Activated naive CD4-positive, alpha-beta T cell treated with anti-CD3 and anti-CD28 coated beads, Interleukin-2, amount 50 U/mL, for 24 hours (primary cell): ENCODE measurements around the gene ETHE1.

Experiments
- H3K27ac Mint-ChIP-seq: one replicate; pipeline ENCODE4 v1.8.0; 2021; ENCODE audit warnings: mild to moderate bottlenecking, mixed read lengths
- H3K27me3 Mint-ChIP-seq: one replicate; pipeline ENCODE4 v1.8.0; 2021; ENCODE audit warnings: mixed read lengths
- H3K36me3 Mint-ChIP-seq: one replicate; pipeline ENCODE4 v1.8.0; 2021; ENCODE audit warnings: mixed read lengths
- H3K4me1 Mint-ChIP-seq: one replicate; pipeline ENCODE4 v1.8.0; 2021; ENCODE audit warnings: mixed read lengths
- H3K4me3 Mint-ChIP-seq: one replicate; pipeline ENCODE4 v1.8.0; 2021; ENCODE audit warnings: mild to moderate bottlenecking, mixed read lengths
- H3K9me3 Mint-ChIP-seq: one replicate; pipeline ENCODE4 v1.8.0; 2021; ENCODE audit warnings: mixed read lengths

The ETHE1 gene

GRCh38 chr19:43511324-43511723 is 15.7 kb downstream of the ETHE1 start:
- Mint-ChIP-seq H3K4me1 (no peaks in the 10 kb centered on the region), H3K27me3 (no peaks in the 10 kb centered on the region), H3K9me3 (no peaks in the 10 kb centered on the region), H3K36me3 (peaks cover 3% of the 10 kb centered on the region), H3K4me3 (no peak overlapping the region), H3K27ac (no peak overlapping the region)

GRCh38 chr19:43510713-43511112 is 16.3 kb downstream of the ETHE1 start:
- Mint-ChIP-seq H3K27ac (no peak overlapping the region), H3K4me3 (no peak overlapping the region), H3K9me3 (no peaks in the 10 kb centered on the region), H3K36me3 (peaks cover 3% of the 10 kb centered on the region), H3K27me3 (no peaks in the 10 kb centered on the region), H3K4me1 (peaks cover 5% of the 10 kb centered on the region)

GRCh38 chr19:43507880-43508279 is 19.1 kb downstream of the ETHE1 start:
- Mint-ChIP-seq H3K36me3 (peaks cover 5% of the 10 kb centered on the region), H3K9me3 (no peaks in the 10 kb centered on the region), H3K4me3 (no peak overlapping the region), H3K27ac (no peak overlapping the region), H3K27me3 (no peaks in the 10 kb centered on the region), H3K4me1 (peaks cover 26% of the 10 kb centered on the region)

GRCh38 chr19:43506629-43507028 is 20.4 kb downstream of the ETHE1 start:
- Mint-ChIP-seq H3K36me3 (peaks cover 6% of the 10 kb centered on the region), H3K27me3 (no peaks in the 10 kb centered on the region), H3K27ac (no peak overlapping the region), H3K9me3 (no peaks in the 10 kb centered on the region), H3K4me3 (no peak overlapping the region), H3K4me1 (peaks cover 34% of the 10 kb centered on the region)

- peaks cover 6% of the 10 kb centered on the region for H3K36me3 Mint-ChIP-seq
- H3K4me1 Mint-ChIP-seq: peaks cover 38% of the 10 kb centered on the region
- H3K9me3 Mint-ChIP-seq: no peaks in the 10 kb centered on the region
- peak overlapping the region; percentile 23 for H3K4me3 Mint-ChIP-seq
- H3K27ac Mint-ChIP-seq: peak overlapping the region; percentile 70
- H3K27me3 Mint-ChIP-seq: no peaks in the 10 kb centered on the region
These were observed 21.1 kb downstream of the ETHE1 start for GRCh38 chr19:43505941-43506340.

GRCh38 chr19:43505186-43505456 is 21.9 kb downstream of the ETHE1 start:
- Mint-ChIP-seq H3K9me3 (no peaks in the 10 kb centered on the region), H3K27ac (peak overlapping the region; percentile 70), H3K36me3 (peaks cover 7% of the 10 kb centered on the region), H3K4me3 (peak overlapping the region; percentile 96), H3K27me3 (no peaks in the 10 kb centered on the region), H3K4me1 (peaks cover 41% of the 10 kb centered on the region)

- Mint-ChIP-seq H3K27ac (peak within 1 kb of the TSS; percentile 97), H3K27me3 (no peaks in the 10 kb centered on the region), H3K36me3 (peaks cover 7% of the 10 kb centered on the region), H3K4me3 (peak within 1 kb of the TSS; percentile 96), H3K9me3 (no peaks in the 10 kb centered on the region), H3K4me1 (peaks cover 41% of the 10 kb centered on the region)
These were observed 22.4 kb downstream of the ETHE1 start, which contains the start of gene PHLDB3 for GRCh38 chr19:43504426-43505185. Gene PHLDB3, minus strand, starts transcription at chr19:43504746. Its CDS starts 628 bp downstream, at chr19:43504118.

- H3K9me3 Mint-ChIP-seq: no peaks in the 10 kb centered on the region
- H3K4me3 Mint-ChIP-seq: peak overlapping the region; percentile 96
- H3K36me3 Mint-ChIP-seq: peaks cover 7% of the 10 kb centered on the region
- H3K4me1 Mint-ChIP-seq: peaks cover 41% of the 10 kb centered on the region
- H3K27ac Mint-ChIP-seq: peak overlapping the region; percentile 97
- no peaks in the 10 kb centered on the region for H3K27me3 Mint-ChIP-seq
These were observed 23.2 kb downstream of the ETHE1 start for GRCh38 chr19:43503501-43504425.

GRCh38 chr19:43502419-43502976 is 24.5 kb downstream of the ETHE1 start:
- Mint-ChIP-seq H3K9me3 (no peaks in the 10 kb centered on the region), H3K4me3 (peak overlapping the region; percentile 96), H3K36me3 (peaks cover 7% of the 10 kb centered on the region), H3K27ac (peak overlapping the region; percentile 63), H3K4me1 (peaks cover 45% of the 10 kb centered on the region), H3K27me3 (no peaks in the 10 kb centered on the region)

- Mint-ChIP-seq H3K4me3 (no peak overlapping the region), H3K36me3 (peaks cover 8% of the 10 kb centered on the region), H3K9me3 (no peaks in the 10 kb centered on the region), H3K4me1 (peaks cover 45% of the 10 kb centered on the region), H3K27ac (no peak overlapping the region), H3K27me3 (no peaks in the 10 kb centered on the region)
These were observed 25.2 kb downstream of the ETHE1 start for GRCh38 chr19:43501661-43502418.

- Mint-ChIP-seq H3K9me3 (no peaks in the 10 kb centered on the region), H3K4me3 (no peak overlapping the region), H3K36me3 (peaks cover 16% of the 10 kb centered on the region), H3K4me1 (peaks cover 34% of the 10 kb centered on the region), H3K27ac (no peak overlapping the region), H3K27me3 (no peaks in the 10 kb centered on the region)
These were observed 28.0 kb downstream of the ETHE1 start for GRCh38 chr19:43499042-43499441.

- H3K4me3 Mint-ChIP-seq: no peak overlapping the region
These were observed 28.7 kb downstream of the ETHE1 start for GRCh38 chr19:43498233-43498842.

GRCh38 chr19:43496960-43497359 is 30.0 kb downstream of the ETHE1 start:
- Mint-ChIP-seq H3K4me1 (peaks cover 15% of the 10 kb centered on the region), H3K36me3 (peaks cover 13% of the 10 kb centered on the region), H3K4me3 (no peak overlapping the region), H3K27ac (no peak overlapping the region), H3K27me3 (no peaks in the 10 kb centered on the region), H3K9me3 (no peaks in the 10 kb centered on the region)

More at GRCh38 chr19:43498233-43498842, 28.7 kb downstream of the ETHE1 start:
- H3K36me3 Mint-ChIP-seq: peaks cover 16% of the 10 kb centered on the region
- H3K27ac Mint-ChIP-seq: no peak overlapping the region
- peaks cover 28% of the 10 kb centered on the region for H3K4me1 Mint-ChIP-seq
- H3K9me3 Mint-ChIP-seq: no peaks in the 10 kb centered on the region
- no peaks in the 10 kb centered on the region for H3K27me3 Mint-ChIP-seq

GRCh38 chr19:43495082-43495481 is 31.9 kb downstream of the ETHE1 start:
- H3K9me3 Mint-ChIP-seq: no peaks in the 10 kb centered on the region
- H3K27ac Mint-ChIP-seq: no peak overlapping the region
- H3K27me3 Mint-ChIP-seq: no peaks in the 10 kb centered on the region
- peaks cover 12% of the 10 kb centered on the region for H3K36me3 Mint-ChIP-seq
- no peak overlapping the region for H3K4me3 Mint-ChIP-seq
- H3K4me1 Mint-ChIP-seq: peaks cover 10% of the 10 kb centered on the region

GRCh38 chr19:43490759-43491158 is 36.2 kb downstream of the ETHE1 start:
- Mint-ChIP-seq H3K9me3 (no peaks in the 10 kb centered on the region), H3K27me3 (no peaks in the 10 kb centered on the region), H3K4me3 (no peak overlapping the region), H3K4me1 (peaks cover 13% of the 10 kb centered on the region), H3K36me3 (peaks cover 7% of the 10 kb centered on the region), H3K27ac (no peak overlapping the region)
